Liver (tissue), 3 donors: ENCODE results near the gene EP400.

Experiments
- EGR1 ChIP-seq, 2 donors: IDR thresholded peaks; 2 replicates each; pipeline ENCODE4 v1.6.1; 2016 to 2018; ENCODE audit warnings: antibody characterized with exemption in 2 of 2, low read depth in 2 of 2
- FOXA1 ChIP-seq: IDR thresholded peaks from 2 replicates; pipeline ENCODE4 v1.6.1; 2016; ENCODE audit warnings: antibody characterized with exemption
- JUND ChIP-seq, 2 donors: IDR thresholded peaks; 2 replicates each; pipeline ENCODE4 v1.6.1; 2016; ENCODE audit warnings: antibody characterized with exemption in 2 of 2
- RAD21 ChIP-seq, 2 donors: IDR thresholded peaks; 2 replicates each; pipeline ENCODE4 v1.6.1; 2016; ENCODE audit warnings: antibody characterized with exemption in 2 of 2, mild to moderate bottlenecking in 2 of 2
- SP1 ChIP-seq: IDR thresholded peaks from 2 replicates; pipeline ENCODE4 v1.6.1; 2018; ENCODE audit warnings: antibody characterized with exemption, mild to moderate bottlenecking
- TAF1 ChIP-seq: conservative IDR thresholded peaks from 2 replicates; pipeline ENCODE4 v1.6.1; 2016; ENCODE audit warnings: antibody characterized with exemption, mild to moderate bottlenecking
- YY1 ChIP-seq: IDR thresholded peaks from 2 replicates; pipeline ENCODE4 v1.6.1; 2016; ENCODE audit warnings: antibody characterized with exemption, mild to moderate bottlenecking
- ZBTB33 ChIP-seq: IDR thresholded peaks from 2 replicates; pipeline ENCODE4 v1.6.1; 2016; ENCODE audit warnings: antibody characterized with exemption
- TF ChIP-seq, protein P1 (sequence below): IDR thresholded peaks from 2 replicates; pipeline ENCODE4 v1.6.1; 2016; ENCODE audit warnings: antibody characterized with exemption
- TF ChIP-seq, protein P2 (sequence below): fragments of 150-350 bp; IDR thresholded peaks from 2 replicates; pipeline ENCODE4 v1.5.1; 2017; ENCODE audit warnings: improper control_type of control experiment, low read depth, low read length; ENCODE audit not compliant: missing input control
- TF ChIP-seq, protein P3 (sequence below): IDR thresholded peaks from 2 replicates; pipeline ENCODE4 v1.6.1; 2016; ENCODE audit warnings: antibody characterized with exemption
- donor health status: healthy.
- donor health status: healthy.

GRCh38 chr12:131981388-131981787, 31.6 kb downstream of the EP400 start:
- TF ChIP-seq, protein P1, sequence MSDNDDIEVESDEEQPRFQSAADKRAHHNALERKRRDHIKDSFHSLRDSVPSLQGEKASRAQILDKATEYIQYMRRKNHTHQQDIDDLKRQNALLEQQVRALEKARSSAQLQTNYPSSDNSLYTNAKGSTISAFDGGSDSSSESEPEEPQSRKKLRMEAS, result no peak
- TF ChIP-seq, protein P2, sequence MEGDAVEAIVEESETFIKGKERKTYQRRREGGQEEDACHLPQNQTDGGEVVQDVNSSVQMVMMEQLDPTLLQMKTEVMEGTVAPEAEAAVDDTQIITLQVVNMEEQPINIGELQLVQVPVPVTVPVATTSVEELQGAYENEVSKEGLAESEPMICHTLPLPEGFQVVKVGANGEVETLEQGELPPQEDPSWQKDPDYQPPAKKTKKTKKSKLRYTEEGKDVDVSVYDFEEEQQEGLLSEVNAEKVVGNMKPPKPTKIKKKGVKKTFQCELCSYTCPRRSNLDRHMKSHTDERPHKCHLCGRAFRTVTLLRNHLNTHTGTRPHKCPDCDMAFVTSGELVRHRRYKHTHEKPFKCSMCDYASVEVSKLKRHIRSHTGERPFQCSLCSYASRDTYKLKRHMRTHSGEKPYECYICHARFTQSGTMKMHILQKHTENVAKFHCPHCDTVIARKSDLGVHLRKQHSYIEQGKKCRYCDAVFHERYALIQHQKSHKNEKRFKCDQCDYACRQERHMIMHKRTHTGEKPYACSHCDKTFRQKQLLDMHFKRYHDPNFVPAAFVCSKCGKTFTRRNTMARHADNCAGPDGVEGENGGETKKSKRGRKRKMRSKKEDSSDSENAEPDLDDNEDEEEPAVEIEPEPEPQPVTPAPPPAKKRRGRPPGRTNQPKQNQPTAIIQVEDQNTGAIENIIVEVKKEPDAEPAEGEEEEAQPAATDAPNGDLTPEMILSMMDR, result no peak
- no peak for TF ChIP-seq RAD21 (IDR thresholded peaks at IDR 0.05)
- no peak for TF ChIP-seq TAF1
- TF ChIP-seq, protein P3, sequence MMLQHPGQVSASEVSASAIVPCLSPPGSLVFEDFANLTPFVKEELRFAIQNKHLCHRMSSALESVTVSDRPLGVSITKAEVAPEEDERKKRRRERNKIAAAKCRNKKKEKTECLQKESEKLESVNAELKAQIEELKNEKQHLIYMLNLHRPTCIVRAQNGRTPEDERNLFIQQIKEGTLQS, result no peak
- TF ChIP-seq SP1, result no peak
- no peak for TF ChIP-seq FOXA1
- TF ChIP-seq EGR1 (IDR thresholded peaks at IDR 0.05; ENCODE audit: low read depth in 2 of 2), result no peak
- TF ChIP-seq YY1, result no peak
- TF ChIP-seq JUND (IDR thresholded peaks at IDR 0.05), result no peak
- TF ChIP-seq ZBTB33, result no peak
